HepG2 (cell line): ENCODE measurements around the gene LINGO1. TPM values are rescaled to one million over a fixed set of nuclear protein-coding genes. Genes with fewer than 3 reads are reported as not detected.

ENCODE experiments used
- ATAC-seq: fragments of 200-7000 bp; cut with Tn5 transposase; 3 replicates; pipeline ENCODE4 v1.9.1; 2020; ENCODE audit warnings: mild to moderate bottlenecking, moderate library complexity
- BruUV-seq: library from RNA; stranded (reverse); fragments of 400-500 nt; replicated peaks from 2 replicates; lab custom pipeline; 2021; lab: Mats Ljungman, UMichigan
- CTCF ChIA-PET: fragments of 300-600 bp; formaldehyde crosslinking; extraction: SDS; loops from one replicate; lab custom pipeline; 2021; ENCODE audit warnings: low total read pairs, inconsistent platforms, low intra/inter-chr PET ratio; lab: Yijun Ruan, JAX
- POLR2A ChIA-PET: fragments of 350-600 bp; sonication (Branson Sonifier 250); formaldehyde crosslinking; loops from one replicate; lab custom pipeline; 2020; ENCODE audit warnings: antibody characterized with exemption, inconsistent platforms; lab: Yijun Ruan, JAX
- DNase-seq: peaks from one replicate; pipeline ENCODE4 v3.0.0-alpha.2; 2015; ENCODE audit warnings: low spot score
- FAIRE-seq: peaks from 3 replicates; lab custom pipeline; 2011; peaks lifted over from hg19 to GRCh38; lab: Jason Lieb, UNC
- H2AFZ ChIP-seq: one replicate; pipeline ENCODE4 v1.6.1; 2011; ENCODE audit warnings: low read length, inconsistent platforms
- H3K27ac ChIP-seq: fragments of 300-600 bp; 3 replicates; pipeline ENCODE4 v1.8.0; 2011; ENCODE audit warnings: mixed run types, mild to moderate bottlenecking, mixed read lengths, low read length, inconsistent platforms; ENCODE audit not compliant: insufficient read depth; ENCODE audit errors: extremely low read length
- H3K27me3 ChIP-seq, 2 experiments: fragments of 200-600 bp in 1 of 2; 2 replicates in 1 of 2; 3 replicates in 1 of 2; pipeline versions ENCODE4 v1.6.0 to v1.8.0; 2011; ENCODE audit warnings: low read length in 2 of 2, mild to moderate bottlenecking in 2 of 2, moderate library complexity in 2 of 2, inconsistent platforms in 1 of 2; ENCODE audit not compliant: insufficient read depth in 2 of 2, control insufficient read depth in 1 of 2
- H3K36me3 ChIP-seq, 2 experiments: fragments of 200-600 bp in 1 of 2; replicated peaks in 1 of 2; 2 replicates in 1 of 2; 3 replicates in 1 of 2; pipeline versions ENCODE4 v1.5.1 to v1.8.0; 2011; ENCODE audit warnings: low read length in 2 of 2, inconsistent platforms in 1 of 2; ENCODE audit not compliant: insufficient read depth in 2 of 2, control insufficient read depth in 1 of 2
- H3K4me1 ChIP-seq: 2 replicates; pipeline ENCODE4 v1.5.1; 2012; ENCODE audit warnings: low read length, inconsistent platforms; ENCODE audit not compliant: insufficient read depth
- H3K4me2 ChIP-seq: 2 replicates; pipeline ENCODE4 v1.6.0; 2011; ENCODE audit warnings: low read depth, low read length, inconsistent platforms
- H3K4me3 ChIP-seq, 3 experiments: fragments of 200-600 bp in 1 of 3; sonication (generic), shearing (Covaris generic) in 1 of 3; replicated peaks in 1 of 3; 2 replicates each; pipeline ENCODE4 v1.5.1; 2011 to 2016; ENCODE audit warnings: low read length in 3 of 3, inconsistent platforms in 2 of 3, low read depth in 2 of 3, mild to moderate bottlenecking in 2 of 3, control low read depth in 1 of 3, mixed read lengths in 1 of 3; ENCODE audit not compliant: insufficient read depth in 1 of 3
- H3K79me2 ChIP-seq: one replicate; pipeline ENCODE4 v1.6.1; 2011; ENCODE audit warnings: low read length, inconsistent platforms; ENCODE audit not compliant: insufficient read depth
- H3K9ac ChIP-seq: 2 replicates; pipeline ENCODE4 v1.6.0; 2011; ENCODE audit warnings: mild to moderate bottlenecking, low read depth, low read length, inconsistent platforms; ENCODE audit not compliant: insufficient read depth
- H3K9me3 ChIP-seq: 2 replicates; pipeline ENCODE4 v1.5.1; 2012; ENCODE audit warnings: mild to moderate bottlenecking, low read length
- H4K20me1 ChIP-seq: 2 replicates; pipeline ENCODE4 v1.6.0; 2011; ENCODE audit warnings: inconsistent platforms, mild to moderate bottlenecking, low read length, moderate library complexity; ENCODE audit not compliant: insufficient read depth
- CAMTA2 ChIP-seq: sonication (generic); formaldehyde crosslinking; IDR thresholded peaks from 2 replicates; pipeline ENCODE4 v1.4.0; 2020; ENCODE audit warnings: mild to moderate bottlenecking, missing genetic modification reagents, borderline replicate concordance
- FOXP1 ChIP-seq, 2 experiments: fragments of 450-650 bp in 1 of 2; IDR thresholded peaks; 2 replicates each; pipeline ENCODE4 v1.6.1; 2017 to 2018; ENCODE audit warnings: antibody characterized with exemption in 1 of 2
- GPN1 ChIP-seq: sonication (generic); formaldehyde crosslinking; IDR thresholded peaks from 2 replicates; pipeline ENCODE4 v1.5.1; 2020; ENCODE audit warnings: missing genetic modification reagents, borderline replicate concordance
- MTF2 ChIP-seq: sonication (generic); formaldehyde crosslinking; IDR thresholded peaks from 2 replicates; pipeline ENCODE4 v1.5.0; 2020; ENCODE audit warnings: missing genetic modification reagents, borderline replicate concordance
- PAF1 ChIP-seq: IDR thresholded peaks from 2 replicates; pipeline ENCODE4 v1.6.1; 2016; ENCODE audit warnings: missing genetic modification reagents, missing compliant biosample characterization
- TRIM24 ChIP-seq: sonication (generic); formaldehyde crosslinking; IDR thresholded peaks from 2 replicates; pipeline ENCODE4 v1.8.0; 2022; ENCODE audit warnings: mild to moderate bottlenecking, missing genetic modification reagents
- WGBS: methylation state at CpG from one replicate; pipeline ENCODE4 v1.1.6; 2017; ENCODE audit warnings: low lambda C conversion rate; 5-methylcytosine and 5-hydroxymethylcytosine counted together
- in situ Hi-C: cut with HindIII; loops from 2 replicates; pipeline ENCODE4 v1.10.0; 2017; ENCODE audit warnings: low pct_unique_long_range_greater_than_20kb; ENCODE audit not compliant: extremely low pct_ligation_motif_present
- intact Hi-C: fragments of 100-400 bp; cut with micrococcal nuclease; formaldehyde crosslinking; loops from one replicate; pipeline ENCODE4 v1.10.0; 2022; ENCODE audit not compliant: unreplicated experiment
- polyA plus RNA-seq, 8 experiments: library from polyadenylated mRNA; depleted of rRNA in 3 of 8; stranded (reverse) in 7 of 8; unstranded in 1 of 8; fragments of >200 nt; fragmentation: Illumina TruSeq in 4 of 8; extraction: Trizol in 4 of 8; gene quantifications; 2 replicates each; pipeline versions ENCODE4 v1.2.1 to v1.2.3, GENCODE V29; 2011 to 2016; ENCODE audit warnings: low read depth in 4 of 8, missing spikeins in 1 of 8, mixed read lengths in 1 of 8; ENCODE audit not compliant: insufficient read depth in 1 of 8
- total RNA-seq, 5 experiments: library from RNA; depleted of rRNA; stranded (reverse); fragments of >200 nt; fragmentation: Illumina TruSeq; extraction: Trizol; gene quantifications; 2 replicates each; pipeline ENCODE4 v1.2.3, GENCODE V29; 2016; ENCODE audit warnings: low read depth in 1 of 5
- TF ChIP-seq, protein P1 (sequence below): fragments of 450-650 bp; IDR thresholded peaks from 2 replicates; pipeline ENCODE4 v1.6.1; 2017; ENCODE audit warnings: mild to moderate bottlenecking
- TF ChIP-seq, protein P2 (sequence below): sonication (generic); formaldehyde crosslinking; IDR thresholded peaks from 2 replicates; pipeline ENCODE4 v1.8.0; 2022; ENCODE audit warnings: low read depth, missing genetic modification reagents

Gene LINGO1
- total and polyA plus RNA-seq, 2 of the 13 experiments (the other 11 are each of a cell fraction or from before 2014, with no cell fraction given) = 0.07 TPM; not detected in 1

DNA sequence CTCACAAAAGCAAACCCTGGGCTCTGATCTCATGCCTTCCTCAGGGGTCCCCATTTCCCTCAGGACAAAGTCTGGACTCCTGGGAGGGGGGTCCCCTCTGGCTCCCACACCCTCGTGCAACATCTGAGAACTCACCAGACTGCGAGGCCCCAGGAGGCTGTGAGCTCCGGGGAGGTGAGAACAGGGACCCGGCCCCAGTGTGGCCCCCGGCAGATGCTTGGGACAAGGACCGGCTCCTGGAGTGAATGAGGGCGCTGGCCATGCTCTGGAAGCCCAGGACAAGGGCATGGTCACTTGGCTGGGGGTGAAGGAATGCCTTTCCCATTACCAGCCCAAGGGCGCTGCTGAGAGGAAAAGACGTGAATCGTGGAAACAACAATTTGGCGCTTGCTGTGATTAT is 48.0 kb downstream of the LINGO1 start:
- Histone ChIP-seq H3K9ac (no peak overlapping the region), H4K20me1 (no peaks in the 10 kb centered on the region), H2AFZ (no peak overlapping the region), H3K27ac (no peak overlapping the region), H3K27me3 (peaks cover 3 to 68% of the 10 kb centered on the region in 2 experiments), H3K36me3 (no peaks in the 10 kb centered on the region), H3K4me1 (peaks cover 34% of the 10 kb centered on the region)
- intact Hi-C loops = no loop called here
- WGBS = 55% methylated on average over 7 of the region's 11 CpGs
- CTCF ChIA-PET = no interaction called here
- no peak for TF ChIP-seq CAMTA2 (CRISPR knock-in tag)
- TF ChIP-seq, protein P1, sequence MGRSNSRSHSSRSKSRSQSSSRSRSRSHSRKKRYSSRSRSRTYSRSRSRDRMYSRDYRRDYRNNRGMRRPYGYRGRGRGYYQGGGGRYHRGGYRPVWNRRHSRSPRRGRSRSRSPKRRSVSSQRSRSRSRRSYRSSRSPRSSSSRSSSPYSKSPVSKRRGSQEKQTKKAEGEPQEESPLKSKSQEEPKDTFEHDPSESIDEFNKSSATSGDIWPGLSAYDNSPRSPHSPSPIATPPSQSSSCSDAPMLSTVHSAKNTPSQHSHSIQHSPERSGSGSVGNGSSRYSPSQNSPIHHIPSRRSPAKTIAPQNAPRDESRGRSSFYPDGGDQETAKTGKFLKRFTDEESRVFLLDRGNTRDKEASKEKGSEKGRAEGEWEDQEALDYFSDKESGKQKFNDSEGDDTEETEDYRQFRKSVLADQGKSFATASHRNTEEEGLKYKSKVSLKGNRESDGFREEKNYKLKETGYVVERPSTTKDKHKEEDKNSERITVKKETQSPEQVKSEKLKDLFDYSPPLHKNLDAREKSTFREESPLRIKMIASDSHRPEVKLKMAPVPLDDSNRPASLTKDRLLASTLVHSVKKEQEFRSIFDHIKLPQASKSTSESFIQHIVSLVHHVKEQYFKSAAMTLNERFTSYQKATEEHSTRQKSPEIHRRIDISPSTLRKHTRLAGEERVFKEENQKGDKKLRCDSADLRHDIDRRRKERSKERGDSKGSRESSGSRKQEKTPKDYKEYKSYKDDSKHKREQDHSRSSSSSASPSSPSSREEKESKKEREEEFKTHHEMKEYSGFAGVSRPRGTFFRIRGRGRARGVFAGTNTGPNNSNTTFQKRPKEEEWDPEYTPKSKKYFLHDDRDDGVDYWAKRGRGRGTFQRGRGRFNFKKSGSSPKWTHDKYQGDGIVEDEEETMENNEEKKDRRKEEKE = no peak
- TF ChIP-seq MTF2 (CRISPR knock-in tag) = no peak
- TF ChIP-seq, protein P2, sequence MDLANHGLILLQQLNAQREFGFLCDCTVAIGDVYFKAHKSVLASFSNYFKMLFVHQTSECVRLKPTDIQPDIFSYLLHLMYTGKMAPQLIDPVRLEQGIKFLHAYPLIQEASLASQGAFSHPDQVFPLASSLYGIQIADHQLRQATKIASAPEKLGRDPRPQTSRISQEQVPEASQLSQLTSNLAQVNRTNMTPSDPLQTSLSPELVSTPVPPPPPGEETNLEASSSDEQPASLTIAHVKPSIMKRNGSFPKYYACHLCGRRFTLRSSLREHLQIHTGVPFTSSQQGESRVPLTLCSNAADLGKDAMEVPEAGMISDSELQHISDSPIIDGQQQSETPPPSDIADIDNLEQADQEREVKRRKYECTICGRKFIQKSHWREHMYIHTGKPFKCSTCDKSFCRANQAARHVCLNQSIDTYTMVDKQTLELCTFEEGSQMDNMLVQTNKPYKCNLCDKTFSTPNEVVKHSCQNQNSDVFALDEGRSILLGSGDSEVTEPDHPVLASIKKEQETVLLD (CRISPR knock-in tag) = no peak
- no peak for TF ChIP-seq PAF1 (CRISPR knock-in tag)
- TF ChIP-seq TRIM24 = no peak
- TF ChIP-seq FOXP1 (IDR thresholded peaks at IDR 0.05) = no peak
- no peak for TF ChIP-seq FOXP1 (CRISPR knock-in tag; IDR thresholded peaks at IDR 0.05)
- no peak for TF ChIP-seq GPN1
- TF ChIP-seq, all 625 proteins: peak for 0
- no TSS peak for BruUV-seq
- Histone ChIP-seq H3K4me3 (no peak overlapping the region), H3K9me3 (no peaks in the 10 kb centered on the region), H3K4me2 (no peak overlapping the region), H3K79me2 (no peaks in the 10 kb centered on the region)
- in situ Hi-C loops = no loop called here
- POLR2A ChIA-PET = no interaction called here
- FAIRE-seq = no peak
- no peak for ATAC-seq
- no peak for DNase-seq
